ENCODE measurements around the gene HPCA.
A peak's percentile ranks its signal among the peaks of the same experiment; 100 is the strongest.

The HPCA gene

DNA sequence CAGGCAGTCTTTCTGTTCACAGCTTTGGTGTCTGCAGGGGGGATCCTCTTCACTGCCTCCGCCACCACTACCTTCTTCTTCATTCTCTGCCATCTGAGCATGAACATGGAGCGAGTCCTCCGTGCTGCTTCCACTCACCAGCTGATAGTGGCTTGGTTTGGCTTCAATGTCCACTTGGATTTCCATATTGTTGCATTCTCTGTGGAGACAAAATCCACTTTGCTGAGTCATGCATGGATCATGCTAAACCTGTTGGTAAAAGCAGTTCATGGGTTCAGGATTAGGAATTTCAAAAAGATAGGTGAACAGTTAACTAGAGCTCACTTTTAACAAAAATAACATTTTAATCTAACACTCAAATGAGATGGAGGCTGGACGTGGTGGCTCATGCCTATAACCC lies 50.8 kb downstream of the HPCA start:
- no peak for DNase-seq (ENCODE audit: low read depth)

DNA sequence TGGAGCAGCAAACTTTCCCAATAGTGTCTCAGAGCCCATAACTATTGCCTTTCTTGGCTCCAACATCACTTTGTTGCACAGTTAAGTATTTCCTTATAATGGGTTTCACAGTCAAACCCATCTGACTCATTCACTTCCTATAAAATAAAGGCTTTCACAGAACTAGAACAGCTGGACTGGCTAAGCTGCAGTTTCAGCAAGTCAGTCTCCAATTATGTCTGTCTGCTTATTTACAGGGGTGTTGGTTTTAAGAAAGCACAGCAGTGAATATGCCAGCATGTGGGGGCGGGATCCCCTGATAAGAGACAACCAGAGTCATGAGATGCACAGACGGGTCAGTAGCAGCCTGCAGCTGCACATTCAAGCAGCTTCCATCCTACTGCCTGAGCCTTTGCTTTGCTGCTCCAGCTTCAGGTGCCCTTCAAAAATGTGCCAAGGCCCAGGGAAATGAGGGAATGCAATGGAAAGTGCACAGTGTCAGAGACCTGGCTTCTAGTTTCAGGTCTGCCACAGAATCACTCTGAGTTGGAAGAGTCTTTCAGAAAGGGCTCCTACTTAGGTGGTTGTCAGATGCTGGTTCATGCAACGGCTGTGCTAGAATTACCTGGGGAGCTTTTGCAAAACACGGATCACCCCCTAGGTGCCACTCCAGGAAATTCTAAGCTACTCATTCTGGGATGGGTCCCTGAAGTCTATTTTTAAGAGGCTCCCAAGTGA lies 53.5 kb downstream of the HPCA start:
- DNase-seq (ENCODE audit: low read depth): peak; percentile 85

DNA sequence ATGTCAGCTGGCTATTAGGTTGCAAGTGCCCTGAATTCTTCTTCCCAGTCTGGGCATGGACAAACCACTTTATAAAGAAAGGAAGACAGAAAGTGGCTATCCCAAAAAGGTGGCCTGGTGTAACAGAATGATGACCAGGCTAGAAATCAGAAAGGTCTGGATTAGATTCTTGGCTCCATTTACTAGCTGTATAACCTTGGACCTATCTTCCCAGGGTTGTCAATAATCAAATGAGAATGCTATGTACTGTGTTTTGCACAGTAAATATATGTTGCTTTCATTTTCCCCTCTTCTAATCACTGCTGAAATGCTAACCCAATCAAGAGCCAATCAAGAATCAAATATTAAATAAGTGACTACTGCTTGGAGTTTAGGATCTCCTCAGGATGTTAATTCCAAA lies 57.9 kb downstream of the HPCA start:
- no peak for DNase-seq (ENCODE audit: low read depth)
